ENCODE results near the gene DCUN1D4.

DNA sequence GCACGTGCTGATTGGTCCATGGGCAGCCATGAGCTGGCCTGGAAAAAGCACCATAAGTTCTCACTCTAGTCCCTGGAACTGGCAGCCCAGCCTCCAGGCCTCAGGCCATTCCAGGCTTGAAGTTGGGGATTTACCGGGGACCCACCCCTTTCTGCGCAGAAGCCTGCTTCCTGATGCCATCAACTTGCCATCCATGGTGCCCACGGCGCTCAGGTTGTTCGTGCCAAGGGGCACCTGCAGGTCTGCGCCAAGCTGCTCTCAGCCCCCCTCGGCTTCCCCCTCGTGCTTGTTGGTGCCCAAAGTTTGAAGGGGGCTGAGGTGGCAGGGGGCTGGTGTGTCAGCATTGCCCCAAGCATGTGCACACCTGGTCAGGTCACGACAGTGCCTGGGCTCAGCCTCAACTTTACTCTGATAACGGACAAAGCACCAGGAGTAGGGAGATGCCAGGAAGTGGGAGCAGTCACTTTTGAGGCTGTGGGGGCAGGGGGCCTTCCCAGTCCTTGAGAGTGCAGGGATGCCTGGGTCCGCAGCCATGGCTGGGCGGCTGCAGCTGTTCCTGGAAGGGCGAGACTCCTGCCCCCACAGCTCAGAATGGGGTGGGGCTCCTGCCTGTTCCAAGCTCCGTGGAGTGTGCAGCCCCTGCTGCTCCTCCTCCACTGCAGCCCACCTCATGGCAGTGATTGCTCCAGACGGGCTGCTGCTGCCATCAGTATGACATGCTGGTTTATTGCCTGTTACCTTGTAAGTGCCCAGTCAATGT lies 24.9 kb downstream of the DCUN1D4 start:
- TF ChIP-seq, protein P1, sequence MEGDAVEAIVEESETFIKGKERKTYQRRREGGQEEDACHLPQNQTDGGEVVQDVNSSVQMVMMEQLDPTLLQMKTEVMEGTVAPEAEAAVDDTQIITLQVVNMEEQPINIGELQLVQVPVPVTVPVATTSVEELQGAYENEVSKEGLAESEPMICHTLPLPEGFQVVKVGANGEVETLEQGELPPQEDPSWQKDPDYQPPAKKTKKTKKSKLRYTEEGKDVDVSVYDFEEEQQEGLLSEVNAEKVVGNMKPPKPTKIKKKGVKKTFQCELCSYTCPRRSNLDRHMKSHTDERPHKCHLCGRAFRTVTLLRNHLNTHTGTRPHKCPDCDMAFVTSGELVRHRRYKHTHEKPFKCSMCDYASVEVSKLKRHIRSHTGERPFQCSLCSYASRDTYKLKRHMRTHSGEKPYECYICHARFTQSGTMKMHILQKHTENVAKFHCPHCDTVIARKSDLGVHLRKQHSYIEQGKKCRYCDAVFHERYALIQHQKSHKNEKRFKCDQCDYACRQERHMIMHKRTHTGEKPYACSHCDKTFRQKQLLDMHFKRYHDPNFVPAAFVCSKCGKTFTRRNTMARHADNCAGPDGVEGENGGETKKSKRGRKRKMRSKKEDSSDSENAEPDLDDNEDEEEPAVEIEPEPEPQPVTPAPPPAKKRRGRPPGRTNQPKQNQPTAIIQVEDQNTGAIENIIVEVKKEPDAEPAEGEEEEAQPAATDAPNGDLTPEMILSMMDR (IDR thresholded peaks at IDR 0.05; ENCODE audit: low read depth, low read length, missing input control), result no peak
- TF ChIP-seq JUND (IDR thresholded peaks at IDR 0.05) (no peak), YY1 (IDR thresholded peaks at IDR 0.05) (no peak), REST (IDR thresholded peaks at IDR 0.05) (no peak), SP1 (IDR thresholded peaks at IDR 0.05) (no peak), GABPA (IDR thresholded peaks at IDR 0.05 in 1 of 2, conservative IDR thresholded peaks at IDR 0.05 in 1 of 2) (no peak), FOXA2 (IDR thresholded peaks at IDR 0.05) (no peak), ZBTB33 (IDR thresholded peaks at IDR 0.05) (no peak)
- TF ChIP-seq, protein P2, sequence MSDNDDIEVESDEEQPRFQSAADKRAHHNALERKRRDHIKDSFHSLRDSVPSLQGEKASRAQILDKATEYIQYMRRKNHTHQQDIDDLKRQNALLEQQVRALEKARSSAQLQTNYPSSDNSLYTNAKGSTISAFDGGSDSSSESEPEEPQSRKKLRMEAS (IDR thresholded peaks at IDR 0.05), result no peak

Data from liver (tissue), 3 donors.